Adipocyte (in vitro differentiated cells): ENCODE measurements around the gene SLC35E1.
A peak's percentile ranks its signal among the peaks of the same experiment; 100 is the strongest.

Experiments
- DNase-seq: peaks from one replicate; pipeline ENCODE4 v3.0.0-alpha.2; 2015; ENCODE audit warnings: low read depth
- H3K27me3 ChIP-seq: replicated peaks from 2 replicates; pipeline ENCODE4 v1.7.0; 2013; ENCODE audit warnings: mild to moderate bottlenecking, low read length, moderate library complexity; ENCODE audit not compliant: control insufficient read depth, insufficient read depth
- H3K36me3 ChIP-seq: 2 replicates; pipeline ENCODE4 v1.7.0; 2013; ENCODE audit warnings: low read length, mild to moderate bottlenecking, moderate library complexity; ENCODE audit not compliant: control insufficient read depth, insufficient read depth, severe bottlenecking
- H3K4me1 ChIP-seq: 2 replicates; pipeline ENCODE4 v1.7.0; 2013; ENCODE audit warnings: mild to moderate bottlenecking, low read length, moderate library complexity; ENCODE audit not compliant: control insufficient read depth, insufficient read depth
- H3K4me3 ChIP-seq: 2 replicates; pipeline ENCODE4 v1.7.0; 2013; ENCODE audit warnings: mild to moderate bottlenecking, low read length, moderate library complexity
- H3K9ac ChIP-seq: 2 replicates; pipeline ENCODE4 v1.7.0; 2013; ENCODE audit warnings: mild to moderate bottlenecking, low read length, moderate library complexity
- H3K9me3 ChIP-seq: 2 replicates; pipeline ENCODE4 v1.7.0; 2013; ENCODE audit warnings: mild to moderate bottlenecking, low read length, moderate library complexity; ENCODE audit not compliant: control insufficient read depth

Gene SLC35E1

DNA sequence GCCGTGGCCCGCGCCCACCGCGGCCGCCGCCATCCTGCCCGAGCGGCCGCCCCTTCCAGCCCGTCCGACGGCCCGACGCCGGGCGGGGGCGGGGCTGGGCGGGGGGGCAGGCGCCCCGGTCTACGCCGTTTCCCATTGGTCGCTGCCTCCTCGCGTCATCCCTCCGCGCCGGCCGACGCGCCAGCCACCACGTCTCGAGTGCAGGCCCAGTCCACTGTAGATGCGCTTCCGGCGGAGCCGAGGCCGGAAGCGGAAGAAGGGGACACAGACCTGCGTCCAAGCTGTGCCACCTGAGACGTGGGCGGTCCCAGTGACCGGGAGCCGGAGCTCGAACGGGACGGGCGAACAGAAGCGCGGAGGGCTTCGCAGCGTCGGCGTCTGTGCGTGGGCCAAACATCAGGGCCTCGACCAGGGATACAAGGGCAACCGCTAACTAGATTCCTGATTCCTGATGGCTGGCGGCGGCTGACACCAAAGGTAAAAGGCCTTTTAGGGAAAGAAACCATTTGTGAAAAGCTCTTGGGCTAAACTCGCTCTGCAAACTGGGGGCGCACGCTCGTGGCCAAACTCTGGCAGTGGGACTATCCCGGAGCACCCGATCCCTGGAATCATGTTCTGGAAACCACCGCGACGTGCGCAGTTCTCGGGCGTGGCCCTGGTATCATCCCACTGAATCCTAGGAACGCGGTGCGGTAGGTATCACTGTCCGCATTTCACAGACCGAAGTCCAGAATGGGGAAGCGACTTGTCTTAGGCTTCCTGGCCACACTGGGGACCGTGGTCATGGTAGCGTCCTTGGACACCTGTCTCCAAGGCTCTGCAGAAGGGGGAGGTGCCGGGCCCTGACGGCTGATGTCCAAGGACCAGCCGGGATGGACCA, at the start of gene SLC35E1:
Gene SLC35E1 (minus strand): TSS at position 84 of the 880 bp plus-strand sequence. CDS start 51 bp downstream, at position 33.
- DNase-seq: peak; percentile 98
- H3K36me3 ChIP-seq: peaks cover 44% of the 10 kb centered on the region
- H3K4me1 ChIP-seq: peaks cover 28% of the 10 kb centered on the region
- peak within 1 kb of the TSS; percentile 94 for H3K9ac ChIP-seq
- no peaks in the 10 kb centered on the region for H3K9me3 ChIP-seq
- no peaks in the 10 kb centered on the region for H3K27me3 ChIP-seq
- H3K4me3 ChIP-seq: peak within 1 kb of the TSS; percentile 99

DNA sequence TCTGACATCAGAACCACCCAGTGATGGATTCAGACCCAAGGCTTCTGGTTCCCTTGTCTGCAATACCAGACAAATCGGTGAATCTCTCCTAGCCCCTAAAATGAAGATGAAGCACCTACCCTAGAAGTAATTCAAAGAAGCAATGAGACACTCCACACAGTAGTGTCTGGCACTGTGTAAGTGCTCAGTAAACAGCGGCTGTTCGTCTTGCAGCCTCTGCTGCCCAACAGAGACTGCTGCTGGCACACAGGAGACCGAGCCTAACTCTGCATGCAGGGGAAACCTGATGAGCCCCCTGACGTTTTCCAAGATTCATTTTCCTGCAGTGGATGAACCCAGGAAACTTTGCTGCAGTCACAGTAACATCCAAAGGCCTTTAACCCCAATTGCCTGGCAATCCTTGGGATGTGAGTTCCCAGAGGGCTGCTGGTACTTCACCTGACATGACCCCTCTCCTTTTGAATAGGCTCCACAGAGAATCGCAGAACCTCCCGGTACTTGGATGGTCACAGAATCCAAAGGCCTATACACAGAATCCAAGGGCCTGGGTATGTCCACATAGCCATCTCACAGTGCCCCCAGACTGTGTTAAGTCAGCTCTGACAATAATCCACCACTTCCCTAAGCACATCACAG, 49.1 kb upstream of the SLC35E1 start:
- no peak for DNase-seq
- no peaks in the 10 kb centered on the region for H3K9me3 ChIP-seq
- peaks cover 13% of the 10 kb centered on the region for H3K36me3 ChIP-seq
- H3K9ac ChIP-seq: peak overlapping the region; percentile 31
- no peak overlapping the region for H3K4me3 ChIP-seq
- peaks cover 45% of the 10 kb centered on the region for H3K4me1 ChIP-seq
- H3K27me3 ChIP-seq: no peaks in the 10 kb centered on the region

DNA sequence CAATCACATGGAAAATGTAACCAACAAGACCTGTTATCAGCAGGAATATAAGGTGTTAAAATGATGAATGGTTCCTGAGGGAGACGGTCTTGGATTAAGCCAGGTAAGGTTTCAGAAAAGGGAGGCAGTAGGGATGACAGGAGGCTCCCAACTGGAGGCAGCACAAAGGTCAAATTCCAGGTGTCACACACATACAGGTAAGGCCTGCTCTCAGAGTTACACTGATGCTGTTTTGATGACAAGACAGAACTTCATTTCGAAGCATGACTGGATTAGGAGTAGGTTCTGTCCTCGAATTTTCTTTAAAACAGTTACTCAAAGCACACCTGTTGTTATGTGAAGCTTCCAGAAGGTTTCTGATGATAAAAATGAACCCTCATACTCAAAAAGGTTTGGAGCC, 48.4 kb upstream of the SLC35E1 start:
- Histone ChIP-seq H3K9me3 (no peaks in the 10 kb centered on the region), H3K9ac (no peak overlapping the region), H3K4me1 (peaks cover 38% of the 10 kb centered on the region), H3K27me3 (no peaks in the 10 kb centered on the region), H3K36me3 (peaks cover 13% of the 10 kb centered on the region), H3K4me3 (no peak overlapping the region)
- DNase-seq: no peak

DNA sequence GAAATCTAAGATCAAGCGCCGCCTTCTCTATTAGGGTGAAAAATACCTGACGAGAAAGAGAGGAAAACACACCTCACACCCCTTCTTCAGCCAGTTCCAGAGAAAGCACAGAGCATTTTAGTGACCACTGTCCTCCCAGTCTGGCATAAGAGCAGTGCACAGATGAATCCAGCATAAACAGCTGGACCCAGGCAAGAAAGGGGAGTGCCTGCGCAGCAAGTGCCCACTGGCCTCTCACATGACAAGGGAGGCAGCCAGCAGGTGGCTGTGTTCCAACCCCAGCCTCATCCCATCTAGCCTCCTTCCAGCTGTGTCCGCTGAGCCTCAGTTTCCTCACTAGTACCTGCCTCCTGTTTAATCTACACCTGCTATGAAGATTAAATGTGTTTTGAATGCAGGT, 47.8 kb upstream of the SLC35E1 start:
- H3K4me3 ChIP-seq: no peak overlapping the region
- H3K4me1 ChIP-seq: peaks cover 37% of the 10 kb centered on the region
- no peak overlapping the region for H3K9ac ChIP-seq
- DNase-seq: no peak
- H3K9me3 ChIP-seq: no peaks in the 10 kb centered on the region
- H3K36me3 ChIP-seq: peaks cover 13% of the 10 kb centered on the region
- H3K27me3 ChIP-seq: no peaks in the 10 kb centered on the region

DNA sequence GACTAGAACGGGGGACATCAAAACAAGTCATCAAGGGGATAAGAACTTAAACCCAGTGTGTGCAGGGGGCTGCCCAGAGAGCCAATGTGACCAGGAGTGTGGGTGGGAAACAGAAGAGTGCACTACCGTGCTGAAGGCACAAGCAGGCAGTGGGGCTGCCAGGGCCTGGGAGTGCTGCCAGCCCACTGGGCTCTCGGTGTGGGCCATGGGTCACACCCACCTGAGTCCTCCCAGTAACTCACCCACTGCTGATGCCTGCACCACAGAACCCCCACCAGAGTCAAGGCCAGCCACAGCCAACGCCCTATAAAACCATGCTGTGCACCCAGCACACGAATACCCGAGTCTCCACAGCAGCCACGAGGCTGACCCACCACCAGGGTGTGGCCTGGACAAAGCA, 47.2 kb upstream of the SLC35E1 start:
- H3K4me3 ChIP-seq: no peak overlapping the region
- no peaks in the 10 kb centered on the region for H3K27me3 ChIP-seq
- H3K36me3 ChIP-seq: peaks cover 11% of the 10 kb centered on the region
- no peaks in the 10 kb centered on the region for H3K9me3 ChIP-seq
- DNase-seq: no peak
- H3K4me1 ChIP-seq: peaks cover 37% of the 10 kb centered on the region
- H3K9ac ChIP-seq: no peak overlapping the region

DNA sequence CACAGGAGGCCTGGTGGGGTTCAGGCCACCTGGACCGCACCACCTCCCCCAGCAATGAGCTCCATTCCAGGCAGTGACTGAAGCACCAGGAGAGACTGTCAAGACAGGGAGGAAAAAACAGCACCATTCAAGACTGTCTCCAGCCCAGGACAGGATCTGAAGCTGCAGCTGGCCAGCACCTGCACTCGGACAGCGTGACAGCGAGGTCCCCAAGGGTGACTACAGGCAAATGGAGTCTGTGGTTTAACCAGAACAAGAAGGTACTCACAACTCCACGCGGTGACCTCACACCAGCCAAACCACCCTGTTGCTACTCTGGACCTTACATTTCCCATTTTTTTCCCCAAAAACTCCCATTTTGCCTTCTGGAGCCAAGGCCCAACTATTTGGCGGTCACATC, 46.0 kb upstream of the SLC35E1 start:
- peaks cover 2% of the 10 kb centered on the region for H3K36me3 ChIP-seq
- no peaks in the 10 kb centered on the region for H3K27me3 ChIP-seq
- no peak for DNase-seq
- H3K4me3 ChIP-seq: no peak overlapping the region
- H3K9me3 ChIP-seq: no peaks in the 10 kb centered on the region
- H3K4me1 ChIP-seq: peaks cover 39% of the 10 kb centered on the region
- no peak overlapping the region for H3K9ac ChIP-seq

DNA sequence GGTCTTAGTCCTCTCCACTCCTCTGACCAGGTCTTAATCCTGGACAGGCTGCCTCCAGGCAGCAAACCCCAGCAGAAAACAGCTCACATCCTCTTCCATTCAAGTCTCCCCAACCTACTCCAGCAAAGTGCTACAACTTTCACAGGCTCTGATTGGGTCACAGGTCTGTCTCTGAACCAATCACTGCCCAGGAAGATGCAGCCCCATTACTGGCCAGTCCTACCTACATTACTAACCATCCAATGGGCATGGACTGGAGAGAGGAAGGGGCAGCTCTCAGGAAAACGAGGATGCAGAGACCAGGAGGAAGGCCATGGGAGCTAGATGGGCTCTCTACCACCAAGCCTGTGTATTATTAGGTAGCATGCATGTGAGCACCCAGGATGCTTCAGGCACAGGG, 43.6 kb upstream of the SLC35E1 start:
- Histone ChIP-seq H3K4me3 (no peak overlapping the region), H3K36me3 (no peaks in the 10 kb centered on the region), H3K9me3 (no peaks in the 10 kb centered on the region), H3K27me3 (no peaks in the 10 kb centered on the region), H3K9ac (no peak overlapping the region), H3K4me1 (peaks cover 45% of the 10 kb centered on the region)
- no peak for DNase-seq

DNA sequence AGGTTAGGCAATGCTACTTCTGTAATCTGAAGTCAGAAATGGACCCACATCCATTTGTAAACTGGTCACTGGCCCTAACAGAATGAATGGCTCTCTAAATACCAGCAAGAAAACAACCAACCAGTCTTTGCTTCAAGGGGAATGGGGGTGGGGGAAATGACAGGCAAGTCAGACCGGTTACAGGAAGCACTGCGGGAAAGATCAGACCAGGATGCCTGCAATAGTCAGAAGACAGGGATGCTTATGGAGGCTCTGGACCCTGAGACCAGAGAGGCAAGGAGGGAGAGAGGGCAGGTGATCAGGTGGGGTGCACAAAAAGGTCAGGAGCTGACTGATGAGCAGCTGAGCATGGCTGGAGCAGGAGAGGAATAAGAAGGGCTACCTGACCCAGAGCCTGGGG, 42.7 kb upstream of the SLC35E1 start:
- H3K4me1 ChIP-seq: peaks cover 41% of the 10 kb centered on the region
- H3K27me3 ChIP-seq: no peaks in the 10 kb centered on the region
- DNase-seq: no peak

DNA sequence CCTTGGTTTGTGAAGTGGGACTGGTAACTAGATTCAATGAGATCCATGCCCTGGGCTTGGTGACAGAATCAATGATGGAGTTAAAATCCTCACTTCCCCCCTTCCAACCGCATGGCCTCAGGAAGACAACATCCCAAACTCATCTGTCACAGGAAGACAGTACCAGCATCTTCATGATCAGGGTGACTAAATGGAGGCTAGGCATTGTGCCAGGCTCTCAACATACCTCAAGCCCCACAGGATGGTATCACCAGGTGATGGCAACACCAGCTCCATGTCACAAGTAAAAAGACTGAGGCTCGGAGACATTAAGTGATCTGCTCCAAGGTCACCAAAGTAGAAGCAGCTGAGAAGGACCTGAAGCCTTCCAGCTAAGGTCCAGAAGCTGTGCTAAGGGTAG, 41.6 kb upstream of the SLC35E1 start:
- Histone ChIP-seq H3K36me3 (no peaks in the 10 kb centered on the region), H3K9ac (no peak overlapping the region), H3K4me3 (no peak overlapping the region), H3K27me3 (no peaks in the 10 kb centered on the region), H3K9me3 (no peaks in the 10 kb centered on the region), H3K4me1 (peaks cover 43% of the 10 kb centered on the region)
- DNase-seq: no peak

More for the DNA sequence above, 42.7 kb upstream of the SLC35E1 start:
- Histone ChIP-seq H3K9me3 (no peaks in the 10 kb centered on the region), H3K9ac (no peak overlapping the region), H3K36me3 (no peaks in the 10 kb centered on the region), H3K4me3 (no peak overlapping the region)

DNA sequence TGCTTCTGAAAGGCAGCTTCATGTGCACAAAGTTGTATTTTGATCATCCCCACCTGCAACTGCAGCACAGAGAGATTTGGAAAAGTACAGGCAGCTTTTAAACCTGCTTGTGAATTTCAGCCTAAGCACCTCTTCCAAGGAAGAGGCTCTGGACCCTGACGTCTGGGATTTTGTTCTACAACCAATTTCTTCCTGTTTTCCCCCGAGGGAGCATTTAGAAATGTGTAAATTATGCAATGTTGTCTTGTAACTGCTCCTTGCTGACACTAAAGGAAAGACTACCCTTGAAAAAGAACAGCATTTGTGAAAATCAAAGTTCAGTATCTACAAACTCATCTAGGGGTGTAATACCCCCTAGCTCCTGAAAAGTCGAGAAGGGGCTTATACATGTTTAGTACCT, 40.4 kb upstream of the SLC35E1 start:
- Histone ChIP-seq H3K4me3 (peak overlapping the region; percentile 21), H3K4me1 (peaks cover 55% of the 10 kb centered on the region), H3K9me3 (no peaks in the 10 kb centered on the region), H3K9ac (peak overlapping the region; percentile 40), H3K36me3 (no peaks in the 10 kb centered on the region), H3K27me3 (no peaks in the 10 kb centered on the region)
- DNase-seq: peak; percentile 6

DNA sequence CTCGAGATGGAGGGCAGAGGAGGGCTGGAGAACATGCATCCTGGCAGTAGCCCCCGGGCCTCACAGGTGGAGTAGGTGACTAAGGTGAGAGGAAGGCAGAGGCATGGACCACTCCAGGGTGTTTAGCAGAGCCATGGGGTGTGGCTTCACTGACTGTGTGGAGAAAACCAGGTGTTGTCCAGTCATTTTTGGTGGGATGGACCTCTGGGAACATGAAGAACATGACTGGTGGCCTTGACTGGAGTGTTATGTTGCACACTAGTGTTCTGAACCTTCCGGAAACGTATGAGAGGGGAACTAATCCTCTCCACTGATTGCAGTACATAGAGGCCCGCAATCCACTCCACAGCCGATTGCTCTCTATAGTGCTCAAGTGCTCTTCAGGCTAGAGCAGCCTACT, 38.9 kb upstream of the SLC35E1 start:
- no peaks in the 10 kb centered on the region for H3K9me3 ChIP-seq
- H3K4me1 ChIP-seq: peaks cover 60% of the 10 kb centered on the region
- no peak for DNase-seq
- no peaks in the 10 kb centered on the region for H3K36me3 ChIP-seq
- no peak overlapping the region for H3K9ac ChIP-seq
- no peak overlapping the region for H3K4me3 ChIP-seq
- no peaks in the 10 kb centered on the region for H3K27me3 ChIP-seq
